MV-4-11 (cell line): ENCODE measurements around the gene SLC25A5.

Experiments
- DNase-seq: peaks from one replicate; lab custom pipeline; 2025; lab: John Stamatoyannopoulos, UW

Gene SLC25A5

GRCh38 chrX:119505945-119506344, 37.7 kb downstream of the SLC25A5 start:
- DNase-seq = no peak

DNA sequence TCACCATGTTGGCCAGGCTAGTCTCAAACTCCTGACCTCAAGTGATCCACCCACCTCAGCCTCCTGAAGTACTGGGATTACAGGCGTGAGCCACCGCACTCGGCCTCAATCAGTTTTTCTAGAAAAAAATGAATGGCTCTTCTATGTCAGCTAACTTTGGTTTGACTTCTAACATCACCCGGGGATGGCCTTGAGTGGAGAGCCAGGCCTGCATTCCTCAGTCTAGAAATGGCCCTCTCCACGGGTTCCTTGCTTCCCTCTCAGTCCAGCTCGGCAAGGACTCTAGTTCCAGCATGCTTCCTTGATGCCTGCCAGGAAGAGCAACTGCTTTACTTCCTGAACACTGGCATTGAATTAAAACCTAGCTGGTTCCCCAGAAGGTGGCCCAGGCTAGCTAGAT, 39.0 kb downstream of the SLC25A5 start:
- DNase-seq = no peak

- peak; percentile 42 for DNase-seq
These were observed 44.0 kb downstream of the SLC25A5 start for GRCh38 chrX:119512146-119512800.

GRCh38 chrX:119516157-119516702, 48.0 kb downstream of the SLC25A5 start:
- peak; percentile 66 for DNase-seq

GRCh38 chrX:119518371-119518770, 50.1 kb downstream of the SLC25A5 start:
- no peak for DNase-seq
